Stomach (tissue), 4 donors: ENCODE data around the gene MYH8.

Experiments used
- EP300 ChIP-seq: sonication (generic); formaldehyde crosslinking; IDR thresholded peaks from one replicate; pipeline ENCODE4 v1.6.1; 2017; ENCODE audit warnings: antibody characterized with exemption
- POLR2AphosphoS5 ChIP-seq, 3 donors: sonication (generic); formaldehyde crosslinking; IDR thresholded peaks; one replicate each; pipeline ENCODE4 v1.6.1; 2016; ENCODE audit warnings: antibody characterized with exemption in 3 of 3
- TF ChIP-seq, protein P1 (sequence below), 7 experiments: fragments of 450-650 bp in 4 of 7; fragments of 200-600 bp in 3 of 7; sonication (generic) in 3 of 7; IDR thresholded peaks; one replicate each; pipeline ENCODE4 v1.5.1; 2016 to 2019; ENCODE audit warnings: antibody characterized with exemption in 7 of 7, control low read depth in 2 of 7, mild to moderate bottlenecking in 1 of 7

DNA sequence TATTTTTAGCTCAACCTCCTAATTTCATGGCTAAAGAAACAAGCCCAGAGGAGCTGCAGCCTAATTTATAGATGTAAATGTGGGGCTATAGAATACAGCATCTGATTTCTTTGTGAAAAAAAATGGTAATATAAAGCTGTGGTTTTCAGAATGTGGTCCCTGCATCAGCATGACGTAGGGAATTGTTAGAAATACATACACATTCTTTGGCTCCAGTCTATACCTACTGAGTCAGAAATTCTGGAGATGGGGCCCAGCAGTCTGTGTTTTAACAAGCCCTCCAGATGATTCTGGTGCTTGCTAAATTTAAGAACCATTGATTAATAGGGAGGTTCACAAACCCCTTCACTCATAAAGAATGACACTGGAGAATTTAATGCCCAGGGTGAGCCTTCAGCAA is 18.1 kb upstream of the MYH8 start:
- TF ChIP-seq EP300 = no peak
- TF ChIP-seq POLR2AphosphoS5 (IDR thresholded peaks at IDR 0.05) = no peak
- TF ChIP-seq, protein P1, sequence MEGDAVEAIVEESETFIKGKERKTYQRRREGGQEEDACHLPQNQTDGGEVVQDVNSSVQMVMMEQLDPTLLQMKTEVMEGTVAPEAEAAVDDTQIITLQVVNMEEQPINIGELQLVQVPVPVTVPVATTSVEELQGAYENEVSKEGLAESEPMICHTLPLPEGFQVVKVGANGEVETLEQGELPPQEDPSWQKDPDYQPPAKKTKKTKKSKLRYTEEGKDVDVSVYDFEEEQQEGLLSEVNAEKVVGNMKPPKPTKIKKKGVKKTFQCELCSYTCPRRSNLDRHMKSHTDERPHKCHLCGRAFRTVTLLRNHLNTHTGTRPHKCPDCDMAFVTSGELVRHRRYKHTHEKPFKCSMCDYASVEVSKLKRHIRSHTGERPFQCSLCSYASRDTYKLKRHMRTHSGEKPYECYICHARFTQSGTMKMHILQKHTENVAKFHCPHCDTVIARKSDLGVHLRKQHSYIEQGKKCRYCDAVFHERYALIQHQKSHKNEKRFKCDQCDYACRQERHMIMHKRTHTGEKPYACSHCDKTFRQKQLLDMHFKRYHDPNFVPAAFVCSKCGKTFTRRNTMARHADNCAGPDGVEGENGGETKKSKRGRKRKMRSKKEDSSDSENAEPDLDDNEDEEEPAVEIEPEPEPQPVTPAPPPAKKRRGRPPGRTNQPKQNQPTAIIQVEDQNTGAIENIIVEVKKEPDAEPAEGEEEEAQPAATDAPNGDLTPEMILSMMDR (IDR thresholded peaks at IDR 0.05) = no peak
